ENCODE data around the gene ITIH4. TPM values are rescaled to one million over a fixed set of nuclear protein-coding genes. Genes with fewer than 3 reads are reported as not detected.

Gene ITIH4
- total RNA-seq, 4 donors from 2014 or later = 2.0 to 4.6 (median 2.8) TPM

GRCh38 chr3:52809149-52809548 lies 21.3 kb downstream of the ITIH4 start:
- DNase-seq (ENCODE audit: extremely low spot score) = no peak
- Histone ChIP-seq H3K36me3 (no peaks in the 10 kb centered on the region), H3K27ac (replicated peaks in 1 of 4) (no peak overlapping the region), H3K4me3 (no peak overlapping the region), H3K4me1 (no peaks in the 10 kb centered on the region), H3K9me3 (no peaks in the 10 kb centered on the region), H3K27me3 (peaks cover 0 to 11% (median 0%) of the 10 kb centered on the region in 4 donors)
- TF ChIP-seq EP300 (IDR thresholded peaks at IDR 0.05) = no peak
- no peak for TF ChIP-seq POLR2AphosphoS5 (IDR thresholded peaks at IDR 0.05)
- no peak for TF ChIP-seq CTCF (IDR thresholded peaks at IDR 0.05)
- TF ChIP-seq POLR2A (IDR thresholded peaks at IDR 0.05; ENCODE audit: low read depth) = no peak
- intact Hi-C loops (cut with DNase I) = no loop called here
- 75% methylated on average over 2 of the region's 2 CpGs for WGBS

- no peak for DNase-seq (ENCODE audit: extremely low spot score)
- intact Hi-C loops (cut with DNase I) = no loop called here
- H3K9me3 ChIP-seq = no peaks in the 10 kb centered on the region
- no peak overlapping the region for H3K27ac ChIP-seq (replicated peaks in 1 of 4)
- peaks cover 0 to 11% (median 0%) of the 10 kb centered on the region in 4 donors for H3K27me3 ChIP-seq
- H3K4me1 ChIP-seq = peaks cover 0 to 5% (median 0%) of the 10 kb centered on the region in 4 donors
- WGBS = 82% methylated on average over 16 of the region's 19 CpGs
- TF ChIP-seq POLR2AphosphoS5 (IDR thresholded peaks at IDR 0.05) = no peak
- TF ChIP-seq CTCF (IDR thresholded peaks at IDR 0.05) = no peak
- TF ChIP-seq POLR2A (IDR thresholded peaks at IDR 0.05; ENCODE audit: low read depth) = no peak
- TF ChIP-seq EP300 (IDR thresholded peaks at IDR 0.05) = no peak
- H3K4me3 ChIP-seq = no peak overlapping the region
- no peaks in the 10 kb centered on the region for H3K36me3 ChIP-seq
Observed at GRCh38 chr3:52805270-52806039, 25.0 kb downstream of the ITIH4 start.

- no peak for DNase-seq (ENCODE audit: extremely low spot score)
- WGBS = 56% methylated on average over 5 of the region's 5 CpGs
- H3K4me1 ChIP-seq = peaks cover 0 to 5% (median 0%) of the 10 kb centered on the region in 4 donors
- no peak overlapping the region for H3K27ac ChIP-seq (replicated peaks in 1 of 4)
- no peak for TF ChIP-seq POLR2A (IDR thresholded peaks at IDR 0.05; ENCODE audit: low read depth)
- H3K9me3 ChIP-seq = no peaks in the 10 kb centered on the region
- intact Hi-C loops (cut with DNase I) = no loop called here
- no peak overlapping the region for H3K4me3 ChIP-seq
- H3K27me3 ChIP-seq = peaks cover 0 to 11% (median 0%) of the 10 kb centered on the region in 4 donors
- H3K36me3 ChIP-seq = no peaks in the 10 kb centered on the region
Observed at GRCh38 chr3:52801839-52802238, 28.6 kb downstream of the ITIH4 start.

- Histone ChIP-seq H3K4me3 (no peak overlapping the region), H3K4me1 (peaks cover 0 to 5% (median 0%) of the 10 kb centered on the region in 4 donors), H3K27me3 (peaks cover 0 to under 1% (median 0%) of the 10 kb centered on the region in 4 donors), H3K27ac (replicated peaks in 1 of 4) (no peak overlapping the region), H3K9me3 (no peaks in the 10 kb centered on the region), H3K36me3 (no peaks in the 10 kb centered on the region)
- 94% methylated on average over 7 of the region's 7 CpGs for WGBS
- TF ChIP-seq POLR2A (IDR thresholded peaks at IDR 0.05; ENCODE audit: low read depth) = no peak
- no peak for TF ChIP-seq CTCF (IDR thresholded peaks at IDR 0.05)
- TF ChIP-seq POLR2AphosphoS5 (IDR thresholded peaks at IDR 0.05) = no peak
- no peak for TF ChIP-seq EP300 (IDR thresholded peaks at IDR 0.05)
- DNase-seq (ENCODE audit: extremely low spot score) = no peak
- intact Hi-C loops (cut with DNase I) = no loop called here
Observed at GRCh38 chr3:52800079-52800478, 30.4 kb downstream of the ITIH4 start.

GRCh38 chr3:52798978-52799476 lies 31.4 kb downstream of the ITIH4 start:
- WGBS = 68% methylated on average over 12 of the region's 14 CpGs
- Histone ChIP-seq H3K9me3 (no peaks in the 10 kb centered on the region), H3K4me3 (no peak overlapping the region), H3K27ac (replicated peaks in 1 of 4) (no peak overlapping the region), H3K4me1 (peaks cover 0 to 5% (median 0%) of the 10 kb centered on the region in 4 donors), H3K36me3 (no peaks in the 10 kb centered on the region), H3K27me3 (no peaks in the 10 kb centered on the region)
- no peak for DNase-seq (ENCODE audit: extremely low spot score)
- intact Hi-C loops (cut with DNase I) = no loop called here
- no peak for TF ChIP-seq POLR2A (IDR thresholded peaks at IDR 0.05; ENCODE audit: low read depth)
- peak in 1 of 3 experiments; percentile 21 for TF ChIP-seq CTCF (IDR thresholded peaks at IDR 0.05)
- no peak for TF ChIP-seq EP300 (IDR thresholded peaks at IDR 0.05)
- no peak for TF ChIP-seq POLR2AphosphoS5 (IDR thresholded peaks at IDR 0.05)

Measured in esophagus muscularis mucosa (tissue), 4 donors.